ENCODE measurements around the gene CALU. TPM values are rescaled to one million over a fixed set of nuclear protein-coding genes. Genes with fewer than 3 reads are reported as not detected.

CALU gene
- total RNA-seq, 2 experiments from 2014 or later: 34.8 to 35.5 TPM

DNA sequence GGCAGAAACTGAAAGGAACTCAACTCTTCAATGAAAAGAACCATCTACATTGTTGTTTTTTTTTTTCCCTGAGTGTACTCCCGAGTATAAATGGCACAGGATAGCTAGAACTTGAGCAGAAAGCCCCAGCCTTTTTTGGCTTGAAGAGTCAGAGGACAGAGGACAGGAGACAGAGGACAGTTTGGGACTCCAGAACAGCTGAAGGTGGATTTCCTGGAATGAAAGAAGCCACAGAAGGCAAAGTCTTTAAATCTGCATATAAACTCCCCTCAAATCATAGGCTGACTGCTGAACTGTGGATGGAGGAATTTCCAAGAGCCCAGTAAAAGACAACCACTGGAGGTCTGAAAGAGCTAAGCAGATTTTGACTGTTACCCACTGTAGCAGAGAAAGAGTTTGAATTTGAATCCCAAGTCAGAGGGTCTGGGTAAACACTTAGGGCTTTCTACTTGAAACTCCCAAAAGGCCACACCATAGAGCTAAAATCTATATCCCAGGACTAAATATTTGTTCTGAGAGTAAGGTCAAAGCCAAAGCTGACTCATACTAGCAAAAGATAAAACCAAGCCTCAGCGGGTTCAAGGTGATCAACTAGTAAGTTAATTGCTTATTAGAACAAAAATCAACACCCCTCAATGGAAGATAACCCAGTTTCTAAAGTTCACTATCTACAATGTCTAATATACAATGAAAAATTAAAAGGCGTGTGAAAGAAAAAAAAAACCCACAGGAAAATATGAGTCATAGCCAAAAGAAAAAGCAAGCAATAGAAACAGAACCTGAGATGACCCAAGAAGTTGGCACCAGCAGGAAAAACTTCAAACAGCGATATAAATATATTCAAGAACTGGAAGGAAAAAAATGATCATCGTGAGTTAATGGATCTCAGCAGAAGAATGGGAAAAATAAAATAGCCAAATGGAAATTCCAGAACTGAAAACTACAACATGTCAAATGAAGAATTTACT lies 38.3 kb downstream of the CALU start:
- H3K9me3 Mint-ChIP-seq (ENCODE audit: insufficient read depth): peaks cover 14% of the 10 kb centered on the region
- H3K36me3 Mint-ChIP-seq (ENCODE audit: low read depth): peaks cover 34% of the 10 kb centered on the region
- H3K27ac Mint-ChIP-seq: no peak overlapping the region
- ATAC-seq (no peak), DNase-seq (no peak)
- peaks cover 4% of the 10 kb centered on the region for H3K4me1 Mint-ChIP-seq (ENCODE audit: low read depth)
- peaks cover 2% of the 10 kb centered on the region for H3K27me3 Mint-ChIP-seq (ENCODE audit: low read depth)
- ChIA-PET POLR2A (no interaction called here), CTCF (no interaction called here)
- no peak overlapping the region for H3K4me3 Mint-ChIP-seq

- Mint-ChIP-seq H3K27me3 (ENCODE audit: low read depth) (peaks cover 2% of the 10 kb centered on the region), H3K9me3 (ENCODE audit: insufficient read depth) (peaks cover 14% of the 10 kb centered on the region), H3K4me1 (ENCODE audit: low read depth) (peaks cover 4% of the 10 kb centered on the region), H3K4me3 (no peak overlapping the region), H3K27ac (no peak overlapping the region), H3K36me3 (ENCODE audit: low read depth) (peaks cover 23% of the 10 kb centered on the region)
- CTCF ChIA-PET: interaction anchor here (1.4 kb wide), 1 partner anchor 10 kb away, joined by 4 read pairs; no protein-coding TSS in a partner anchor
- POLR2A ChIA-PET: no interaction called here
- ATAC-seq: no peak
- no peak for DNase-seq
These were observed 39.8 kb downstream of the CALU start for GRCh38 chr7:128778946-128779345.

GRCh38 chr7:128781126-128781525 lies 42.0 kb downstream of the CALU start:
- Mint-ChIP-seq H3K27ac (no peak overlapping the region), H3K9me3 (ENCODE audit: insufficient read depth) (peaks cover 14% of the 10 kb centered on the region), H3K27me3 (ENCODE audit: low read depth) (peaks cover 9% of the 10 kb centered on the region), H3K36me3 (ENCODE audit: low read depth) (peaks cover 10% of the 10 kb centered on the region), H3K4me3 (no peak overlapping the region), H3K4me1 (ENCODE audit: low read depth) (peaks cover 4% of the 10 kb centered on the region)
- ChIA-PET POLR2A (no interaction called here), CTCF (no interaction called here)
- DNase-seq (no peak), ATAC-seq (no peak)

DNA sequence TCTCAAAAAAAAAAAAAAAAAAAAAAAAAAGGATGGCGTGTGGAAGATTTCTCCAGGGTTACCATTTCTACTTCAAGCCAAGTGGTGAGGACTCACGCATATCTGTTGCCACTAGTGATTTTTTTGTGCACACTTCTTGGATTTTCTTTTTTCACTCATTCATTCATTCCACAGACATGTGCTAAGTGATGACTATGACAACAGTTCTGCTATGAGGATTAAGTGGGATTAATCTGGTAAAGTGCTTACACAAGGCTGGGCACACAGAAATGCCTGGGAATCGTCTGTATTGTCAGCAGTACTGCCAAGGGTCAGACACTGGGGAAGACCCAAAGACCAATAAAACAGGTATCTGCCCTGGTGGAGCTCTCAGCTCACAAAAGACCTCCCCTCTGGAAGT lies 42.7 kb downstream of the CALU start:
- DNase-seq: no peak
- no peak for ATAC-seq
- H3K27me3 Mint-ChIP-seq (ENCODE audit: low read depth): peaks cover 9% of the 10 kb centered on the region
- CTCF ChIA-PET: interaction anchor here (1.2 kb wide), 1 partner anchor 102 kb away, joined by 3 read pairs; no protein-coding TSS in a partner anchor
- H3K4me3 Mint-ChIP-seq: no peak overlapping the region
- H3K27ac Mint-ChIP-seq: no peak overlapping the region
- POLR2A ChIA-PET: no interaction called here
- H3K36me3 Mint-ChIP-seq (ENCODE audit: low read depth): peaks cover 7% of the 10 kb centered on the region
- peaks cover 4% of the 10 kb centered on the region for H3K4me1 Mint-ChIP-seq (ENCODE audit: low read depth)
- H3K9me3 Mint-ChIP-seq (ENCODE audit: insufficient read depth): peaks cover 14% of the 10 kb centered on the region

GRCh38 chr7:128783143-128783861 lies 44.1 kb downstream of the CALU start:
- no peaks in the 10 kb centered on the region for H3K4me1 Mint-ChIP-seq (ENCODE audit: low read depth)
- no peak overlapping the region for H3K27ac Mint-ChIP-seq
- ATAC-seq (no peak), DNase-seq (no peak)
- peaks cover 13% of the 10 kb centered on the region for H3K27me3 Mint-ChIP-seq (ENCODE audit: low read depth)
- ChIA-PET POLR2A (no interaction called here), CTCF (no interaction called here)
- H3K9me3 Mint-ChIP-seq (ENCODE audit: insufficient read depth): peaks cover under 1% of the 10 kb centered on the region
- H3K4me3 Mint-ChIP-seq: no peak overlapping the region
- H3K36me3 Mint-ChIP-seq (ENCODE audit: low read depth): no peaks in the 10 kb centered on the region

GRCh38 chr7:128785738-128786137 lies 46.6 kb downstream of the CALU start:
- H3K4me3 Mint-ChIP-seq: no peak overlapping the region
- peaks cover 5% of the 10 kb centered on the region for H3K4me1 Mint-ChIP-seq (ENCODE audit: low read depth)
- no peak for ATAC-seq
- no peak for DNase-seq
- no peaks in the 10 kb centered on the region for H3K9me3 Mint-ChIP-seq (ENCODE audit: insufficient read depth)
- H3K27ac Mint-ChIP-seq: no peak overlapping the region
- H3K36me3 Mint-ChIP-seq (ENCODE audit: low read depth): no peaks in the 10 kb centered on the region
- ChIA-PET CTCF (no interaction called here), POLR2A (interaction anchor here (0.7 to 1.1 kb wide), 2 partner anchors 30 to 47 kb away, joined by 3 read pairs; no protein-coding TSS in a partner anchor)
- H3K27me3 Mint-ChIP-seq (ENCODE audit: low read depth): peaks cover 28% of the 10 kb centered on the region

GRCh38 chr7:128788446-128789412 lies 49.6 kb downstream of the CALU start:
- Mint-ChIP-seq H3K9me3 (ENCODE audit: insufficient read depth) (no peaks in the 10 kb centered on the region), H3K36me3 (ENCODE audit: low read depth) (no peaks in the 10 kb centered on the region), H3K27ac (no peak overlapping the region), H3K27me3 (ENCODE audit: low read depth) (peaks cover 28% of the 10 kb centered on the region), H3K4me3 (no peak overlapping the region), H3K4me1 (ENCODE audit: low read depth) (peaks cover 14% of the 10 kb centered on the region)
- DNase-seq: no peak
- no peak for ATAC-seq
- ChIA-PET CTCF (no interaction called here), POLR2A (no interaction called here)

GRCh38 chr7:128790315-128791041 lies 51.3 kb downstream of the CALU start:
- Mint-ChIP-seq H3K27me3 (ENCODE audit: low read depth) (peaks cover 23% of the 10 kb centered on the region), H3K4me3 (peak overlapping the region; percentile 63), H3K4me1 (ENCODE audit: low read depth) (peaks cover 16% of the 10 kb centered on the region), H3K27ac (peak overlapping the region; percentile 48), H3K9me3 (ENCODE audit: insufficient read depth) (no peaks in the 10 kb centered on the region), H3K36me3 (ENCODE audit: low read depth) (no peaks in the 10 kb centered on the region)
- DNase-seq: no peak
- ATAC-seq: peak; percentile 16
- CTCF ChIA-PET: interaction anchor here (1.7 kb wide), 1 partner anchor 93 kb away, joined by 6 read pairs; no protein-coding TSS in a partner anchor
- POLR2A ChIA-PET: interaction anchor here (0.9 kb wide), 1 partner anchor 11 kb away, joined by 4 read pairs; no protein-coding TSS in a partner anchor

DNA sequence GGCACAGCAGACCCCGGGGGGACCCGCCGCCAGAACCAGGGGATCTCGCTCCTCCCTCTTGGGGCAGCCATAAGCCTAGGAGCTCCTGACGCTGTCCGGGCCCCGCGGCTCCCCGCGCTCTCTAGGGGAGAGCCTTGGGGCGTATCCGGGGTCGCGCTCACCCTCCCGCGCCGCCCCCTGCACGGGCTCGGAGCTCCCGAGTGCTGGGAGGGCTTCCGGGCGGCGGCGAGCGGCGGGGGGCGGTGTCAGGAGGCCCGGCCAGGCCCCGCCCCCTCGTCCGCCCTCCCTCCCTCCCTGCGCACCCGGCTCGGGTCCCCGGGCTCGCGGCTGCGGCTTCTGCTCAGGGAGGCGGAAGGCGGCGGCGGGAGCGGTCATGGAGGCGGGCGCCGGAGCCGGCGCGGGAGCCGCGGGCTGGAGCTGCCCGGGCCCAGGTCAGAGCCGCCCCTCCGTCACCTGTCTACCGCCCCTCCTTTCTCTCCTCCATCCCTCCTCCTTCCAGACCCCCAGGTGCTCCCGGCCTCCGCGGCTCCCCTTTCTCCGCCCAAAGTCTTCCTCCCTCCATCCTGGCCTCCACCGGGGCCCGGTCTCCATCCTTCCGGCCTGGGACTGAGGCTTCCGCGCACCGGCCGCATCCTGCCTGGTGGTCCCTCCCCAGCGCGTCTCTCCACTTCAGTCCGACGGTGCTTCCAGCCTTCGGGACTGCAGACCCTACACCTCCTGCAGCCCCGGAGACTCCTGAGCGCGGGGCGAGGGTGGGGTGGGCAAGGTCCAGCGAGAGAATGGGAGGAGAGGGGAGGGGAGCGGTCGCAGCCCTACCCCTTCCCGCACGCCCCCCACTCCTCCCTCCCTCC lies 52.2 kb downstream of the CALU start, which contains the start of gene CCDC136:
CCDC136 (plus strand) TSS at position 848 of the 851 bp plus-strand sequence. CDS start 444 bp downstream, outside the sequence.
- peaks cover 21% of the 10 kb centered on the region for H3K27me3 Mint-ChIP-seq (ENCODE audit: low read depth)
- peak within 1 kb of the TSS; percentile 81 for H3K4me3 Mint-ChIP-seq
- DNase-seq (peak; percentile 81), ATAC-seq (peak; percentile 87)
- H3K36me3 Mint-ChIP-seq (ENCODE audit: low read depth): no peaks in the 10 kb centered on the region
- ChIA-PET CTCF (interaction anchor here (1.7 kb wide), 1 partner anchor 92 kb away, joined by 6 read pairs; no protein-coding TSS in a partner anchor), POLR2A (interaction anchor here (0.9 kb wide), 1 partner anchor 10 kb away, joined by 4 read pairs; no protein-coding TSS in a partner anchor)
- no peaks in the 10 kb centered on the region for H3K9me3 Mint-ChIP-seq (ENCODE audit: insufficient read depth)
- H3K27ac Mint-ChIP-seq: peak within 1 kb of the TSS; percentile 75
- H3K4me1 Mint-ChIP-seq (ENCODE audit: low read depth): peaks cover 16% of the 10 kb centered on the region

- no peak for ATAC-seq
- Mint-ChIP-seq H3K36me3 (ENCODE audit: low read depth) (no peaks in the 10 kb centered on the region), H3K27me3 (ENCODE audit: low read depth) (peaks cover 21% of the 10 kb centered on the region), H3K9me3 (ENCODE audit: insufficient read depth) (no peaks in the 10 kb centered on the region), H3K4me3 (peak overlapping the region; percentile 81), H3K4me1 (ENCODE audit: low read depth) (peaks cover 16% of the 10 kb centered on the region), H3K27ac (no peak overlapping the region)
- CTCF ChIA-PET: interaction anchor here (1.7 kb wide), 1 partner anchor 92 kb away, joined by 6 read pairs; no protein-coding TSS in a partner anchor
- POLR2A ChIA-PET: interaction anchor here (0.6 kb wide), 1 partner anchor 87 kb away, joined by 3 read pairs; no protein-coding TSS in a partner anchor
- no peak for DNase-seq
These were observed 52.8 kb downstream of the CALU start for GRCh38 chr7:128791972-128792327.
